ENCODE measurements around the gene AATK.

AATK gene

GRCh38 chr17:81195941-81196495 lies 30.0 kb upstream of the AATK start:
- DNase-seq (ENCODE audit: low read depth in 2 of 2, low spot score in 1 of 2), result no peak

GRCh38 chr17:81194941-81195901 lies 29.2 kb upstream of the AATK start:
- DNase-seq (ENCODE audit: low read depth in 2 of 2, low spot score in 1 of 2), result no peak

DNA sequence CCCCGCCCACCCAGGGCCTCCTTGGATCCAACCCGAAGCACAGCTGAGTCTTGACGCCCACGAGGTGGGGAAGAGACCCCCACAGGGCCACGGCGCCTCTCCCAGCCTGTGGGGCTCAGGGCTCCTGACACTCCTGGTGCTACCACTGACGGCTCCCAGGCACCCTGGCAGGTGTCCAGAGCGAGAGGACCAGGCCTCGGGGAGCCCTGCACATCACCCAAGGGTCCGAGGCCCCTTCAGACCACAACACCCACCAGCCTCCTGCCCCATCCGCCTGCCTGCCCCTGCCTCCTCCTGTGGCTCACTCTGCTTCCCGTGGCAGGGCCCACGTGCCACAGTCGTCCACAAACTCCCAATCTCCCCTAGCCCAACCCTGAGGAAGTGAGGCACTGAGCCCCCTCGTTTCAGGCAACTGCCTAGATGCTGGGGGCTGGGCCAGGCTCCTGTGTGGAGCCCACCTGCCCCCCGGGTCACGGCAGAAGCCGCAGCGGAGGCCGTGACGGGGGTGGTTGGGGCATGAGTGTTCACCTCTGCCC lies 28.3 kb upstream of the AATK start:
- DNase-seq (ENCODE audit: low read depth in 2 of 2, low spot score in 1 of 2), result no peak

- no peak for DNase-seq (ENCODE audit: low read depth in 2 of 2, low spot score in 1 of 2)
Observed at GRCh38 chr17:81193470-81194224, 27.6 kb upstream of the AATK start.

- no peak for DNase-seq (ENCODE audit: low read depth in 2 of 2, low spot score in 1 of 2)
Observed at GRCh38 chr17:81193051-81193410, 27.0 kb upstream of the AATK start.

DNA sequence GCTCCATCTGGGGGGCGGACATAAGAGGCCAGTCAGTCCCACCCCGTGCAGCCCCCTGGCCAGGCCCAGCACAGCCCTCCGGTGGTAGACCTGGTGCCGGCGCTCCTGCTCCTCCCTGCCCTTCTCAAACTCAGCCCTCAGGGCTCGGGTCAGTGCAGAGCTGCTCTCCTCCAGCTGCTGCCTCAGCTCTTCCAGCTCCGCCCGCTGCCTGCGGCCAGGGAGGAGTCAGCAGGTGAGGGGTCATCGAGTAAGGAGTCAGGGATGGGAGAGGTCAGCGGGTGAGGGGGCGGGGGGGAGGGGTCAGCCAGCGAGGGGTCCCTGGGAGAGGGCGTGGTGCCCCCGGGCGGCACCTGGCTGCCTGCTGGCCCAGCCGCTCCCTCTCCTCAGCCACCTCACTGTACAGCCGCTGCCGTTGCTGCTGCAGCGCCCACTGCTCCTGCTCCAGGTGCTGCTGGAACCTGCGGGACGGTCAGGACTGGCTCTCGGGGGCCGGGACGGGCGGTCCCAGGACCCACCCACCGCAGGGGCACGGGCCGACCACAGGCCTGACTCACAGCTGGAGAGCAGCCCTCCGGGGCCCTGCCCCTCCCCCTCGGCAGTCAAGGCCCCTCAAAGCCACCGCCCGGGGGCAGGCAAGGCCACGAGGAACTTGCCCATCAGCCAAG lies 26.5 kb upstream of the AATK start:
- no peak for DNase-seq (ENCODE audit: low read depth in 2 of 2, low spot score in 1 of 2)

DNA sequence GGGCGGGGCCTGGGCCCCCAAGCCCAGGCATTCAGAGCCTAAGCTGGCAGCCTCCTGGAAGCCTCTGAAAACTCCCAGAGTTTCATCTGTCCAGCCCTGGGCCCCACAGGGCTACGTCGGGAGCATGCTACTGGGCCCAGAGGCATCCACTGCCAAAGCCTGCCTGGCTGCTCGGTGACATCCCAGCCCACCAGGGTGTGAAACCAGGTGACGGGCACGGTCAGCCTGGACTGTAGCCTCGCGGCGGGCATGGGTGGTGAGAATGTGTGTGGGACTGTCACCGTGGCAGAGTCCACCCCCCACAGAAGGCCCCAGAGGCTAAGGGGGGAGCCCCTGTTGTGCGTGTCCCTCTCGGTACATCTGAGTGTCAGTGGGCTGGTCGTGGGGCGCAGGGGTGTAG lies 25.6 kb upstream of the AATK start:
- DNase-seq (ENCODE audit: low read depth in 2 of 2, low spot score in 1 of 2), result no peak

GRCh38 chr17:81191116-81191515 lies 25.1 kb upstream of the AATK start:
- DNase-seq (ENCODE audit: low read depth in 2 of 2, low spot score in 1 of 2), result no peak

DNA sequence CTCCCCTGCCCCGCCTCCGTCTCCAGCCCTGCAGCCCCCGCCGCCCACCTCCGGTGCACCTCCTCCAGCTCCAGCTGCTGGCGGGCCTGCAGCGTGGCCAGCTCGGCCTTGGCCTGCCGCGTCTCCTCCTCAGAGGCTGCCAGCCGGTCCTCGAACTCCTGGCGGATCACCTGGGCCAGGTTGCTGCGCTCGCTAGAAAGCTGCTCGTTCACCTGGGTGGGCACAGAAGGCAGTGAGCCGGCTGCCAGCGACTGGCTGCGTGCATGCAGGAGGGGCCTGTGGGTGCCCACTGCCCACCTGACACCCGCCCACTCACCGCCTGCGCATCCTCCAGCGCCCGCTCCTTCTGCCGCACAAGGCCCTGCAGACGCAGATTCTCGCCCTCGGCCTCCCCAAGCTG lies 24.6 kb upstream of the AATK start:
- DNase-seq (ENCODE audit: low read depth in 2 of 2, low spot score in 1 of 2), result no peak

DNA sequence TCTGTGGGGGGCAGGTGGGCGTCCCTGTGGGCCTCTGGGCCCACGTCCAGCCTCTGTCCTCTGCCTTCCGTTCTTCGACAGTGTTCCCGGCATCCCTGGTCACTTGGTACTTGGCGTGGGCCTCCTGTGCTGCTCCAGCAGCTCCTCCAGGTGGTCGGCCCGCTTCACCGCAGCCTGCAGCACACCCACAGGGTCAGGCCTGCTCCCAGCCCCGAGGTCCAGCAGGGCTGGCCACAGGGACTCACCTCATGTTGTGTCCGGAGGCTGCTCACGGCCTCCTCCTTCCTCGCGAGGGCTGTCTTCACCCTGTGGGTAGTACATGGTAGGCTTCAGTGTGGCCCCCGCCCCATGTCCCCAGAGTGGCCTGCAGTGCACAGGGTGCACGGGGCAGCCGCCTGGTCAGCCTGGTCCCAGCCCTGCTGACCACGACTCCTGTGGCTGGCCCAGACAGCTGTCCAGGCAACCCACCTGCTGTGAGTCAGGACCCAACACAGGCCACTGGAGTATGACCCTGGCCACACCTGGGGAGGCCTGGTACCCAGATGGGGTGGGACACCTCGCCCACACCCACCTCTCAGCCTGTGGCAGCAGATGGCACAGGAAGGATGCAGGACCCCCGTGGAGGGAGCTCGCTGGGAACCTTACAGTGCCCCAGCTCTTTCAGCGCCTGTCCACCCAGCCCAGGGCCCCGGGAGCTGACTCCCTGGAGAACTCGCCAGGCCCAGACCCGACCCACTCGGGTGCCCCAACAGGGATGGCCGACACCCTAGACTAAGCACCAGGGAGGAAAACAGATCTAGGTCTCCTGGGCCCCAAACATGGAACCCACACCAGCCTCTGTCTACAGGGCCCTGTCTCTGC lies 23.9 kb upstream of the AATK start:
- no peak for DNase-seq (ENCODE audit: low read depth in 2 of 2, low spot score in 1 of 2)

DNA sequence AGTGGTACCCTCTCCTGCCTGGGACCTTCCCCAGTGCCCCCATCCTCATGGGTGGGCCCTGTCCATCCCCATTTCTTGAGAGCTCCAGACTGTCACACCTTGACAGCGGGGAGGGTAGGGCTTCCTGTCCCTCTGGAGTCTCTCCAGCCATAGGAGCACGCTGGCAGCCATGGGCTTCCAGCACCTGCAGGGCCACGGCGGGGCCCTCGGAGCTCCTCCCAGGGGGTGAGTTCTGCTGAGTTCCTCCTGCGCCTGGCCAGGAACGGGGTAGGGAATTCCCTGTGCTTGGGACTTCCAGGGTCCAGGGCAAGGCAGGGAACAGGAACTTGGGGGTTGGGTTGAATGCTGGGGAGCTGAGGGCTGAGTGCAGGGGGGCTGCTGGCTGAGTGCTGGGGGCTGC lies 23.0 kb upstream of the AATK start:
- no peak for DNase-seq (ENCODE audit: low read depth in 2 of 2, low spot score in 1 of 2)

- no peak for DNase-seq (ENCODE audit: low read depth in 2 of 2, low spot score in 1 of 2)
Observed at GRCh38 chr17:81188491-81188840, 22.4 kb upstream of the AATK start.

GRCh38 chr17:81187586-81188490 lies 21.8 kb upstream of the AATK start:
- no peak for DNase-seq (ENCODE audit: low read depth in 2 of 2, low spot score in 1 of 2)

- no peak for DNase-seq (ENCODE audit: low read depth in 2 of 2, low spot score in 1 of 2)
Observed at GRCh38 chr17:81187120-81187519, 21.1 kb upstream of the AATK start.

- no peak for DNase-seq (ENCODE audit: low read depth in 2 of 2, low spot score in 1 of 2)
Observed at GRCh38 chr17:81186203-81186602, 20.2 kb upstream of the AATK start.

- no peak for DNase-seq (ENCODE audit: low read depth in 2 of 2, low spot score in 1 of 2)
Observed at GRCh38 chr17:81184555-81184954, 18.5 kb upstream of the AATK start.

GRCh38 chr17:81183807-81184206 lies 17.8 kb upstream of the AATK start:
- DNase-seq (ENCODE audit: low read depth in 2 of 2, low spot score in 1 of 2), result no peak

DNA sequence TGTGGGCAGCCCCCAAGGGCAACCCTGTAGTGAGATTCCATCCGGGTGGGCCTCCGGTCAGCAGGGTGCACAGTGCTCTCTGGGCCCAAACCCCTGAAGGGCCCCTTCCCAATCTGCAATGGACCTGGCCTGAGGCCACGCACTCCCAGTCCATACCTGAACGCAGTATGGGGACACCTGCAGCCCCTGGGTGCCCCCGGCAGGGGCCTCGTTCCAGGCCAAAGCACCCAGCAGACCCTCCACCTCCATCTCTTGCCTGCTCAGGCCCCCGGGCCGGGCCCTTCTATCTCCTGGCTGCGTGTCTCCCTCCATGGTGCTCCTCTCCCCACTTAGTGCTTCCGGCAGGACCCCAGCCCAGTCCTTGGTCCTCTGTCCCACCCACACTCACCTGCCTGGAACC lies 17.3 kb upstream of the AATK start:
- no peak for DNase-seq (ENCODE audit: low read depth in 2 of 2, low spot score in 1 of 2)

GRCh38 chr17:81182596-81182995 lies 16.6 kb upstream of the AATK start:
- DNase-seq (ENCODE audit: low read depth in 2 of 2, low spot score in 1 of 2), result no peak
